ENCODE data around the gene ZMIZ1. TPM values are rescaled to one million over a fixed set of nuclear protein-coding genes. Genes with fewer than 3 reads are reported as not detected.
A peak's percentile ranks its signal among the peaks of the same experiment; 100 is the strongest.

ZMIZ1 gene
- total and polyA plus RNA-seq, 2 donors (not counting 1 experiment from before 2014, with no cell fraction given) = 6.3 to 30.6 TPM

DNA sequence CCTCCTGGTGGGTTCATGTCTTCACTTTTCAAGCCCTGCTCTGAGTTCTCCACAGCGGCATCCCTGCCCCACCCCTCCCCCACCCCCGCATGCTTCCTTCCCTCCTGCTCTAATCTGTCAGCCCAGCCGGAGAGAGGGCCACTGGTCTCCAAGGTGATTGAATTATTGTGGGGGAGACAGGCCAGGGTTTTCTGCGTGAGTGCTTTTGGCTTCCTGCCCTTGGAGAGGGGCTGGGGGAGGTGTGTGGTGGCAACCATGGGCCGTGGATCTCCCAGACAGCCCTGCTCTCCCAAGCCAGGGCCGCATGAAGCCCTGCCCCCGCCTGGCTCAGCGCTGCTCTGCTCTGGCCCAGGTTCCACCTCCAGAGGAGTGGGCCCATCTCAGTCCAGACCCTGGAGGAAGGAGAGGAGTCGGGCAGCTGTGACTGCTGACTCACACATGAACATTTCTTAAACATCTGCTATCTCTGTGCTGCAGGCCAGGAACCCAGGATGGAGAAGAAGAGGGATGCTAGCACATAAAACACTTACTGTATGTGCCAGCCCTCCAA is 109.9 kb downstream of the ZMIZ1 start:
- Histone ChIP-seq H3K9me3 (ENCODE audit: control insufficient read depth, insufficient read depth, low read depth, low read length) (no peaks in the 10 kb centered on the region), H2AFZ (ENCODE audit: low read length) (no peak overlapping the region), H3K27me3 (ENCODE audit: control insufficient read depth, insufficient read depth, low read length) (no peaks in the 10 kb centered on the region), H3K9ac (ENCODE audit: insufficient read depth, low read length) (no peak overlapping the region), H3K79me2 (ENCODE audit: control insufficient read depth, insufficient read depth, low read length) (peaks cover 30% of the 10 kb centered on the region), H3K4me1 (ENCODE audit: control insufficient read depth, extremely low read depth, insufficient read depth, low read length) (peaks cover 69% of the 10 kb centered on the region), H3K27ac (ENCODE audit: insufficient read depth, low read length) (peak overlapping the region; percentile 78), H3K4me2 (ENCODE audit: extremely low read depth, insufficient read depth, low read length) (peak overlapping the region; percentile 42), H3K36me3 (ENCODE audit: control insufficient read depth, insufficient read depth, low read length) (peaks cover 18% of the 10 kb centered on the region), H4K20me1 (ENCODE audit: control insufficient read depth, extremely low read depth, insufficient read depth, low read length) (no peaks in the 10 kb centered on the region), H3K4me3 (replicated peaks in 1 of 4; ENCODE audit: control extremely low read depth in 1 of 4, insufficient read depth in 1 of 4, low read depth in 3 of 4, low read length in 4 of 4) (no peak overlapping the region)
- peak; percentile 71 to 95 for DNase-seq (ENCODE audit: low read depth in 2 of 2)
- TF ChIP-seq EZH2 (IDR thresholded peaks at IDR 0.05; ENCODE audit: low read length, missing control alignments) (no peak), CTCF (conservative IDR thresholded peaks at IDR 0.05 in 1 of 2, IDR thresholded peaks at IDR 0.05 in 1 of 2; ENCODE audit: low read depth in 1 of 2, low read length in 2 of 2) (no peak)

DNA sequence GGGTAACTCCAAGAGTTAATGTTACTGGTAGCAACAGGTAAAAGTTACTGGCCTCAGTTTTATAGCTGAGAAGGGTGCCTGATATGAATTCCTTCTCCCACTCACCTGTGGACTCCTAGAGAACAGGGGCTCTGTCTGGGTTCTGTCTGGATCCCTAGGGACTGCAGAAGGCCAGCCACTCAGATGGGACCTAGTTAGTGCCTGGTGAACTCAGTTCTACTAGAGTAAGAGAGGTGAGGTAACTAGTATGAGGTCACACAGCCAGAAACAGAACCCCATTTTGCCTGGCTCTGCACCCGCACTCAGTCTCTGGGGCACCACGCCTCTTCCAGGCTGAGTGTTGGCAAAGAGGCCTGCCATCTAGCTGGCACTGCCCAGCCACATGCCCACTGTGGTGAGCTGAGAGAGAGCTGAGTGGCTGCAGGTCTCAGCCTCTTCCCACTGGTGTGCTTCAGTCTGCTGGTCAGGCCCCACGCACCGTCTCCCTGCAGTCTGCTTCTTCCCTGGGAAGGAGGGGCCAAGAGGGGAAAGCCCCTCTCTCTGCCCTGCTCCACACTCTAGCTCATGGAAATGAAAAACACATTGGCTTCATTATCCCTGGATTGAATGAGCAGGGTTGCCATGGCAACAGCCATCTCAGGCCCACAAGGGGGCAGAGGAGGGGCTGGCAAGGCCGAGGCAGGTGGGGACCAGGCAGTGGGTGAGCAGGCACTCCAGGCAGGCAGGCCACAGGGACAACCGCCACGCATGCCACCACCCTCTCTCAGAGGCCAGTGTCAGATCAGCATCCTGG is 110.6 kb downstream of the ZMIZ1 start:
- Histone ChIP-seq H3K27me3 (ENCODE audit: control insufficient read depth, insufficient read depth, low read length) (no peaks in the 10 kb centered on the region), H3K4me3 (replicated peaks in 1 of 4; ENCODE audit: control extremely low read depth in 1 of 4, insufficient read depth in 1 of 4, low read depth in 3 of 4, low read length in 4 of 4) (no peak overlapping the region), H4K20me1 (ENCODE audit: control insufficient read depth, extremely low read depth, insufficient read depth, low read length) (no peaks in the 10 kb centered on the region), H3K36me3 (ENCODE audit: control insufficient read depth, insufficient read depth, low read length) (peaks cover 16% of the 10 kb centered on the region), H3K9me3 (ENCODE audit: control insufficient read depth, insufficient read depth, low read depth, low read length) (no peaks in the 10 kb centered on the region), H3K4me2 (ENCODE audit: extremely low read depth, insufficient read depth, low read length) (no peak overlapping the region), H3K27ac (ENCODE audit: insufficient read depth, low read length) (peak overlapping the region; percentile 78), H3K79me2 (ENCODE audit: control insufficient read depth, insufficient read depth, low read length) (peaks cover 30% of the 10 kb centered on the region), H2AFZ (ENCODE audit: low read length) (no peak overlapping the region), H3K9ac (ENCODE audit: insufficient read depth, low read length) (no peak overlapping the region), H3K4me1 (ENCODE audit: control insufficient read depth, extremely low read depth, insufficient read depth, low read length) (peaks cover 76% of the 10 kb centered on the region)
- peak in 1 of 2 donors; percentile 44 for DNase-seq (ENCODE audit: low read depth in 2 of 2)
- no peak for TF ChIP-seq EZH2 (IDR thresholded peaks at IDR 0.05; ENCODE audit: low read length, missing control alignments)
- TF ChIP-seq CTCF (conservative IDR thresholded peaks at IDR 0.05 in 1 of 2, IDR thresholded peaks at IDR 0.05 in 1 of 2; ENCODE audit: low read depth in 1 of 2, low read length in 2 of 2) = no peak

- TF ChIP-seq CTCF (conservative IDR thresholded peaks at IDR 0.05 in 1 of 2, IDR thresholded peaks at IDR 0.05 in 1 of 2; ENCODE audit: low read depth in 1 of 2, low read length in 2 of 2) (no peak), EZH2 (IDR thresholded peaks at IDR 0.05; ENCODE audit: low read length, missing control alignments) (no peak)
- Histone ChIP-seq H3K9me3 (ENCODE audit: control insufficient read depth, insufficient read depth, low read depth, low read length) (no peaks in the 10 kb centered on the region), H3K4me3 (replicated peaks in 1 of 4; ENCODE audit: control extremely low read depth in 1 of 4, insufficient read depth in 1 of 4, low read depth in 3 of 4, low read length in 4 of 4) (no peak overlapping the region), H3K4me2 (ENCODE audit: extremely low read depth, insufficient read depth, low read length) (no peak overlapping the region), H3K36me3 (ENCODE audit: control insufficient read depth, insufficient read depth, low read length) (peaks cover 16% of the 10 kb centered on the region), H3K27me3 (ENCODE audit: control insufficient read depth, insufficient read depth, low read length) (no peaks in the 10 kb centered on the region), H3K79me2 (ENCODE audit: control insufficient read depth, insufficient read depth, low read length) (peaks cover 32% of the 10 kb centered on the region), H2AFZ (ENCODE audit: low read length) (no peak overlapping the region), H3K4me1 (ENCODE audit: control insufficient read depth, extremely low read depth, insufficient read depth, low read length) (peaks cover 81% of the 10 kb centered on the region), H3K27ac (ENCODE audit: insufficient read depth, low read length) (peak overlapping the region; percentile 78), H4K20me1 (ENCODE audit: control insufficient read depth, extremely low read depth, insufficient read depth, low read length) (no peaks in the 10 kb centered on the region), H3K9ac (ENCODE audit: insufficient read depth, low read length) (no peak overlapping the region)
- no peak for DNase-seq (ENCODE audit: low read depth in 2 of 2)
Measured at GRCh38 chr10:79179957-79180309, 111.2 kb downstream of the ZMIZ1 start.

Measured in fibroblast of lung (primary cell).